Pons (tissue), 1 donor: ENCODE results near the gene GLT8D2.
"Not testable (repeated sequence)": the region's sequence is repeated elsewhere in the genome, so short reads cannot be mapped to it uniquely, and the experiment has no call there.

Experiments used
- DNase-seq: peaks from one replicate; pipeline ENCODE4 v3.0.0-alpha.2; 2016; ENCODE audit warnings: low spot score

The GLT8D2 gene

GRCh38 chr12:104050436-104050835, 449 bp upstream of the GLT8D2 start:
- DNase-seq = no peak

- DNase-seq = no peak
Measured at GRCh38 chr12:104049278-104049902, 597 bp downstream of the GLT8D2 start.

GRCh38 chr12:104048811-104049210, 1.2 kb downstream of the GLT8D2 start:
- no peak for DNase-seq

- DNase-seq = no peak
Measured at GRCh38 chr12:104048162-104048561, 1.8 kb downstream of the GLT8D2 start.

GRCh38 chr12:104046306-104046705, 3.7 kb downstream of the GLT8D2 start:
- no peak for DNase-seq

GRCh38 chr12:104044158-104044557, 5.8 kb downstream of the GLT8D2 start:
- no peak for DNase-seq

- no peak for DNase-seq
Measured at GRCh38 chr12:104042580-104042979, 7.4 kb downstream of the GLT8D2 start.

GRCh38 chr12:104039769-104040168, 10.2 kb downstream of the GLT8D2 start:
- not testable (repeated sequence) for DNase-seq

- DNase-seq = not testable (repeated sequence)
Measured at GRCh38 chr12:104036143-104036542, 13.8 kb downstream of the GLT8D2 start.

GRCh38 chr12:104030596-104030995, 19.4 kb downstream of the GLT8D2 start:
- not testable (repeated sequence) for DNase-seq

- peak; percentile 4 for DNase-seq
Measured at GRCh38 chr12:104026841-104027599, 23.0 kb downstream of the GLT8D2 start.

- no peak for DNase-seq
Measured at GRCh38 chr12:104025771-104026170, 24.2 kb downstream of the GLT8D2 start.

- DNase-seq = no peak
Measured at GRCh38 chr12:104024348-104024747, 25.6 kb downstream of the GLT8D2 start.

GRCh38 chr12:104023710-104024109, 26.3 kb downstream of the GLT8D2 start:
- no peak for DNase-seq

GRCh38 chr12:104022786-104023185, 27.2 kb downstream of the GLT8D2 start:
- DNase-seq = no peak

GRCh38 chr12:104021862-104022261, 28.1 kb downstream of the GLT8D2 start:
- DNase-seq = not testable (repeated sequence)

- no peak for DNase-seq
Measured at GRCh38 chr12:104012331-104012730, 37.7 kb downstream of the GLT8D2 start.

GRCh38 chr12:104011253-104011652, 38.7 kb downstream of the GLT8D2 start:
- no peak for DNase-seq

- peak; percentile 30 for DNase-seq
Measured at GRCh38 chr12:104010606-104011169, 39.3 kb downstream of the GLT8D2 start.

GRCh38 chr12:104010121-104010520, 39.9 kb downstream of the GLT8D2 start:
- DNase-seq = no peak

- DNase-seq = no peak
Measured at GRCh38 chr12:104006929-104007328, 43.1 kb downstream of the GLT8D2 start.

- no peak for DNase-seq
Measured at GRCh38 chr12:104003596-104003995, 46.4 kb downstream of the GLT8D2 start.

GRCh38 chr12:104002686-104003085, 47.3 kb downstream of the GLT8D2 start:
- no peak for DNase-seq
